Spleen (tissue), 13 donors: Measurements from ENCODE around the gene ZNF383. TPM values are rescaled to one million over a fixed set of nuclear protein-coding genes. Genes with fewer than 3 reads are reported as not detected.
"Not testable (repeated sequence)": the region's sequence is repeated elsewhere in the genome, so short reads cannot be mapped to it uniquely, and the experiment has no call there.

Source experiments
- DNase-seq: peaks from one replicate; pipeline ENCODE4 v3.0.0-alpha.2; 2020
- H3K27ac ChIP-seq, 8 donors: fragments of 200-600 bp; sonication (generic) in 7 of 8; 1 replicate in 4 of 8; 2 replicates in 4 of 8; pipeline versions ENCODE4 v1.5.0 to v1.8.0; 2016 to 2021; ENCODE audit warnings: inconsistent platforms in 4 of 8, mild to moderate bottlenecking in 4 of 8, moderate library complexity in 1 of 8
- H3K27me3 ChIP-seq, 7 donors: fragments of 200-600 bp; sonication (generic) in 6 of 7; replicated peaks in 1 of 7; 1 replicate in 4 of 7; 2 replicates in 3 of 7; pipeline versions ENCODE4 v1.5.0 to v1.8.0; 2016 to 2021; ENCODE audit warnings: inconsistent platforms in 3 of 7, mild to moderate bottlenecking in 1 of 7
- H3K36me3 ChIP-seq, 6 donors: fragments of 200-600 bp; sonication (generic) in 5 of 6; 1 replicate in 4 of 6; 2 replicates in 2 of 6; pipeline versions ENCODE4 v1.5.0 to v1.8.0; 2016 to 2021; ENCODE audit warnings: inconsistent platforms in 2 of 6
- H3K4me1 ChIP-seq, 6 donors: fragments of 200-600 bp; sonication (generic) in 5 of 6; 1 replicate in 3 of 6; 2 replicates in 3 of 6; pipeline versions ENCODE4 v1.5.0 to v1.8.0; 2016 to 2021; ENCODE audit warnings: inconsistent platforms in 3 of 6
- H3K4me3 ChIP-seq, 8 donors: fragments of 200-600 bp; sonication (generic) in 7 of 8; 1 replicate in 4 of 8; 2 replicates in 4 of 8; pipeline versions ENCODE4 v1.5.0 to v1.8.0; 2016 to 2021; ENCODE audit warnings: inconsistent platforms in 4 of 8, mild to moderate bottlenecking in 4 of 8, moderate library complexity in 2 of 8
- H3K9me3 ChIP-seq, 8 donors: fragments of 200-600 bp; sonication (generic) in 7 of 8; 1 replicate in 4 of 8; 2 replicates in 4 of 8; pipeline versions ENCODE4 v1.5.0 to v1.8.0; 2016 to 2021; ENCODE audit warnings: inconsistent platforms in 4 of 8
- POLR2A ChIP-seq, 3 donors: fragments of 450-650 bp; IDR thresholded peaks; one replicate each; pipeline ENCODE4 v1.5.1; 2017; ENCODE audit warnings: antibody characterized with exemption in 3 of 3, mild to moderate bottlenecking in 1 of 3
- POLR2AphosphoS5 ChIP-seq, 3 donors: sonication (generic); formaldehyde crosslinking; IDR thresholded peaks; one replicate each; pipeline ENCODE4 v1.5.1; 2017; ENCODE audit warnings: antibody characterized with exemption in 3 of 3
- WGBS, 5 donors: extraction: QIAGEN DNeasy Blood & Tissue Kit in 3 of 5; methylation state at CpG; one replicate each; pipeline versions ENCODE4 v1.1.5 to v1.1.7; 2013 to 2018; 5-methylcytosine and 5-hydroxymethylcytosine counted together
- intact Hi-C: fragments of 100-400 bp; cut with DNase I; formaldehyde crosslinking; loops from one replicate; pipeline ENCODE4 v1.15.0; 2023; ENCODE audit warnings: low total_unique reads
- long read RNA-seq, 2 donors: transcript quantifications; one replicate each; lab custom pipeline, GENCODE V29; 2026
- polyA plus RNA-seq, 3 donors: library from polyadenylated mRNA; stranded (reverse); fragments of 200-250 nt; gene quantifications; one replicate each; pipeline ENCODE4 v1.2.1, GENCODE V29; 2013
- total RNA-seq, 7 donors: library from RNA; depleted of rRNA in 3 of 7; stranded (reverse); fragments of >200 nt in 3 of 7; fragmentation: NEBNext Ultra II Directional in 4 of 7; extraction: Animal tissue kit (Norgen Biotek cat#: 25700) in 4 of 7; gene quantifications; one replicate each; pipeline versions ENCODE4 v1.1.0 to v1.2.1, GENCODE V29; 2016 to 2021
- TF ChIP-seq, protein P1 (sequence below), 11 experiments: fragments of 200-600 bp in 7 of 11; fragments of 450-650 bp in 4 of 11; sonication (generic) in 4 of 11; IDR thresholded peaks in 8 of 11; conservative IDR thresholded peaks in 3 of 11; 1 replicate in 7 of 11; 2 replicates in 4 of 11; pipeline versions ENCODE4 v1.4.0 to v1.8.0; 2016 to 2021; ENCODE audit warnings: antibody characterized with exemption in 11 of 11, inconsistent platforms in 4 of 11, mild to moderate bottlenecking in 1 of 11
- donor health status: healthy with polysubstance abuse.
- donor health status: DM: no; HTN: no; CAD: no; lungs with moderate emphysema.
- donor health status: DM: no; HTN: no; CAD: no.
- donor health status: Bipolar disorder and iron deficiency.
- donor health status: healthy.
- donor health status: DM: no; HTN: no; CAD: no.
- donor health status: DM: yes; HTN: yes; CAD: no.

Gene ZNF383
- total RNA-seq (10 to 100 TPM in 6 of 7 donors, 1 to 10 TPM in 1; 9.2 to 25.4 (median 15.7) TPM), polyA plus RNA-seq (1 to 10 TPM; 5.7 to 6.7 (median 6.6) TPM)
- long read RNA-seq, donor 1: 0 reads
- long read RNA-seq, donor 2: 0 reads

DNA sequence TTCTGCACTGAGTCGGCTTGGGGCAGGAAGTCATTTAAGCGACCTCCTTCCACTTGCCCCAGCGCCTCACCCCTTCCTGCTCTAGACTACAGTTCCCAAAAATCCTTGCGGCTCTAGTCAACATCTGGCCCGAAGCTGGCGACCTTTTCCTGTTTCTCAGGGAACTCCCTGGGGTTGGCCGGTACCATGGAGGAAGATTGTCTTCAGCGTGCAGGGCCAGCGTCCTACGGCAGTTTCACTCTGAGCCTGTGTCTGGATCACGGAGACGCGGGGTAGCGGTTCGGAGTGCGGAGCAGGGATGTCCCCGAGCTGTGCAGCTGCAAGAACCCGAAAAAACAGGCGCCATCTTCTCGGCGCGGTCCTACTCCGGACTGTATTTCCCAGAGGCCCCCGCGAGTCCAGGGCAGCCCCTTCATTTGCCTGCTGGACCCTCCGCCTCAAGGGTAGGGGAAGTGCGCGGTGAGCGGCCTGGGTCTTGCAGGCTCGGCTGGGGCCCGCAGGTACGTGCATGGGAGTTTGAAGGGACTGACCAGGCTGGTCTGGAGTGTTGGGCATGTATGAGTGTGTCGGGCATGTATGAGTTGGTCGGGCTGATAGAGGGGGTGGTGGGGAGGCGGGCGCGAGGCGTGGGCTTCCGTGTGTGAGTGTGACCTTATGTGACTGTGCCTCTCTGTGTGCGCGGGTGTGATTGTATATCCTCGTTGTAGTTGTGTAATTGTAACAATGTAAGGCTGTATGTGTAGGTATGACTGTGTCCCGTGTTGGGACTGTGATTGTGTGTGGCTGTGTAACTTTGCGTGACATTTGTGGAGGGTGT, at the start of gene ZNF383:
Gene ZNF383 (plus strand): TSS at position 440 of the 817 bp plus-strand sequence. CDS start 12,240 bp downstream, outside the sequence.
- H3K9me3 ChIP-seq: peaks cover 0 to 29% (median 24%) of the 10 kb centered on the region in 8 donors
- H3K27me3 ChIP-seq: no peaks in the 10 kb centered on the region
- 0 to 1% (median 0%) methylated on average over 41 to 44 of the region's 44 CpGs for WGBS, 5 donors
- DNase-seq: peak; percentile 96
- H3K36me3 ChIP-seq: peaks cover 0 to 41% (median 12%) of the 10 kb centered on the region in 6 donors
- H3K27ac ChIP-seq: peak within 1 kb of the TSS; percentile 91 to 97 (median 95)
- peak within 1 kb of the TSS; percentile 63 to 96 (median 86) for H3K4me3 ChIP-seq
- peaks cover 10 to 39% (median 20%) of the 10 kb centered on the region in 6 donors for H3K4me1 ChIP-seq
- intact Hi-C loops: no loop called here
- peak in 2 of 3 donors; percentile 37 to 73 for TF ChIP-seq POLR2A (IDR thresholded peaks at IDR 0.05)
- peak; percentile 87 to 92 (median 90) for TF ChIP-seq POLR2AphosphoS5 (IDR thresholded peaks at IDR 0.05)
- TF ChIP-seq, protein P1, sequence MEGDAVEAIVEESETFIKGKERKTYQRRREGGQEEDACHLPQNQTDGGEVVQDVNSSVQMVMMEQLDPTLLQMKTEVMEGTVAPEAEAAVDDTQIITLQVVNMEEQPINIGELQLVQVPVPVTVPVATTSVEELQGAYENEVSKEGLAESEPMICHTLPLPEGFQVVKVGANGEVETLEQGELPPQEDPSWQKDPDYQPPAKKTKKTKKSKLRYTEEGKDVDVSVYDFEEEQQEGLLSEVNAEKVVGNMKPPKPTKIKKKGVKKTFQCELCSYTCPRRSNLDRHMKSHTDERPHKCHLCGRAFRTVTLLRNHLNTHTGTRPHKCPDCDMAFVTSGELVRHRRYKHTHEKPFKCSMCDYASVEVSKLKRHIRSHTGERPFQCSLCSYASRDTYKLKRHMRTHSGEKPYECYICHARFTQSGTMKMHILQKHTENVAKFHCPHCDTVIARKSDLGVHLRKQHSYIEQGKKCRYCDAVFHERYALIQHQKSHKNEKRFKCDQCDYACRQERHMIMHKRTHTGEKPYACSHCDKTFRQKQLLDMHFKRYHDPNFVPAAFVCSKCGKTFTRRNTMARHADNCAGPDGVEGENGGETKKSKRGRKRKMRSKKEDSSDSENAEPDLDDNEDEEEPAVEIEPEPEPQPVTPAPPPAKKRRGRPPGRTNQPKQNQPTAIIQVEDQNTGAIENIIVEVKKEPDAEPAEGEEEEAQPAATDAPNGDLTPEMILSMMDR (IDR thresholded peaks at IDR 0.05 in 8 of 11, conservative IDR thresholded peaks at IDR 0.05 in 3 of 11): no peak

DNA sequence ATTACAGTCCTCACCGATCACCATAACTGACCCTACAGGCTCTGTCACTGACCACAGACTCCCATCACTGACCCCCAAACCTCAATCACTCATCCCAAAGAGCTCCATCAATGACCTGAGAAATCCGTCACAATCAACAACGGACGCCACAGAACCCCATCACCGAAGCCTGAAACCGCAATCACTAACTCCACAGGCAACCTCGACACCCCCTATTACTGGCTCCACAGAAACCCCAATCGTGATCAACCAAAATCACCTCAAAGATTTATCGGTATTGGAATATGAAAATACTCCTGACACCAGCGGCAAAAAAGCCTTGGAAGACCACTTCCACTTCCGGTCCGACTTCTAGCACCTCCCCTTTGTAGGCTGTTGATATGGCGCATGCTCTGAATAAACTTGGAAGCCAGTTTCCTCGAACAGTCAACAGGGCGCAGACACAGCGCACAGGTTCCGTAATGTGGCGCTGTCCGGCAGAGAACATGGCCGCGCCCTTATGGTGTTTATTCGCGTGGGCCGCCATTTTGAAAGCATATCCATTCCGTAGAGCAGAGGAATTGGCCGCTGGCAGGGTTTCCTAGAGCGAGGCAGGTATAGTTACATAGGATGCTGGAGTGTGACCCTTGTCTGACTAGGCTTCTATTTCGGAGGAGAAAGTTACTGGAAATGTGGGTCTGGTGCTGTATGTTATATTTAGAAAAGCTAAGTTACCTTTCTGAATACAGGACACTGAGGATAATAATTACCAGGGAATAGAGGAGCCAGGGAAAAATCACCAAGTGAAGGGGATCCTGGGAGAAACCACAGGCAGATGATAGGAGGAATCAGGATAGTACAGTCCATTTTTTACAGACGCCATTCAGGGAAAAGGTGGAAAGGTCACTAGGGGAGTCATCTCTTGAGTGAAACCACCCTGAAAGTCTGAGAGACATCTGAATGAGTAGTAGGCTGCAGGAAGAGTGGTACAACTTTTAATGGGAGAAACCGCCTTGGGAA, 45.3 kb upstream of the ZNF383 start, which contains the start of gene ZNF585A:
Gene ZNF585A (minus strand): TSS at position 328 of the 999 bp plus-strand sequence. CDS start 2,785 bp downstream, outside the sequence.
- 5 to 10% (median 6%) methylated on average over 23 to 30 of the region's 30 CpGs for WGBS, 5 donors
- Histone ChIP-seq H3K36me3 (peaks cover 19 to 31% (median 27%) of the 10 kb centered on the region in 6 donors), H3K27me3 (no peaks in the 10 kb centered on the region), H3K4me1 (peaks cover 3 to 18% (median 13%) of the 10 kb centered on the region in 6 donors), H3K27ac (peak within 1 kb of the TSS; percentile 58 to 92 (median 86)), H3K4me3 (peak within 1 kb of the TSS; percentile 52 to 81 (median 62)), H3K9me3 (peaks cover 0 to 84% (median 57%) of the 10 kb centered on the region in 8 donors)
- intact Hi-C loops: no loop called here
- DNase-seq: peak; percentile 96
- TF ChIP-seq POLR2AphosphoS5 (IDR thresholded peaks at IDR 0.05) (peak; percentile 33 to 86 (median 86)), POLR2A (IDR thresholded peaks at IDR 0.05) (no peak)
- TF ChIP-seq, protein P1 (IDR thresholded peaks at IDR 0.05 in 8 of 11, conservative IDR thresholded peaks at IDR 0.05 in 3 of 11): peak in 8 of 11 experiments; percentile 27 to 58 (median 42)

DNA sequence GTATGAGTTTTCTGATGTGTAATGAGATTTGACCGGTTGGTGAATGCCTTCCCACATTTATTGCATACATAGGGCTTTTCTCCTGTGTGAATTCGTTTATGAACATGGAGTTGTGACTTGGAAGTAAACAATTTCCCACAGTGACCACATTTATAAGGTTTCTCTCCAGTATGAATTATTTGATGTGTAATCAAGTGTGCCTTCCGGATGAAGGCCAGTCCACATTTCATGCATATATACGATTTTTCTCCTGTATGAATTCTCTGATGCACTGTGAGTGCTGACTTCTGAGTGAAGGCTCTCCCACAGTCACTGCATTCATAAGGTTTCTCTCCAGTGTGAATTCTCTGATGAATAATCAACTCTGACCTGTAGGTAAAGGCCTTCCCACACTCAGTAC, 31.9 kb upstream of the ZNF383 start:
- Histone ChIP-seq H3K9me3 (peaks cover 35 to 100% (median 99%) of the 10 kb centered on the region in 8 donors), H3K36me3 (peaks cover 32 to 78% (median 58%) of the 10 kb centered on the region in 6 donors), H3K4me3 (peak overlapping the region in 1 of 8 donors; percentile 6)
- DNase-seq, H3K27me3 ChIP-seq, H3K4me1 ChIP-seq, H3K27ac ChIP-seq, intact Hi-C loops: not testable (repeated sequence)
- 94 to 97% (median 96%) methylated on average over 4 of the region's 4 CpGs for WGBS, 5 donors

DNA sequence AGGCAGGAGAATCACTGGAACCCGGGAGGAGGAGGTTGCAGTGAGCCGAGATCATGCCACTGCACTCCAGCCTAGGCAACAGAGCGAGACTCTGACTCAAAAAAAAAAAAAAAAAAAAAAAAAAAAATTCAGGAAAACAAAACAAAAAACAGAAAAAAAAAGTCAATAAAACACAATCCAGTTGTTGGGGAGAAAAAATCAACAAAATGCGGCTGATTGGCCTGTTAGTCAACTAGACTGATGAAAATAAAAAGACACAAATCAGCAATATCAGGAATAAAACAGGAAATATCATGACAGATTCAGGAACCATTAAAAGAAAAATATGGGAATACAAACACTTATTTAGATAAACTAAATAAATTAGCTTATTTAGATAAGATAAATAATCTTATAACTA, 22.8 kb upstream of the ZNF383 start:
- intact Hi-C loops, H3K4me1 ChIP-seq, H3K27me3 ChIP-seq, H3K4me3 ChIP-seq, H3K27ac ChIP-seq, DNase-seq: not testable (repeated sequence)
- Histone ChIP-seq H3K36me3 (peaks cover 9 to 100% (median 89%) of the 10 kb centered on the region in 6 donors), H3K9me3 (peaks cover 9 to 100% (median 100%) of the 10 kb centered on the region in 8 donors)
- WGBS, 5 donors: 94 to 100% (median 98%) methylated on average over 3 to 4 of the region's 4 CpGs

DNA sequence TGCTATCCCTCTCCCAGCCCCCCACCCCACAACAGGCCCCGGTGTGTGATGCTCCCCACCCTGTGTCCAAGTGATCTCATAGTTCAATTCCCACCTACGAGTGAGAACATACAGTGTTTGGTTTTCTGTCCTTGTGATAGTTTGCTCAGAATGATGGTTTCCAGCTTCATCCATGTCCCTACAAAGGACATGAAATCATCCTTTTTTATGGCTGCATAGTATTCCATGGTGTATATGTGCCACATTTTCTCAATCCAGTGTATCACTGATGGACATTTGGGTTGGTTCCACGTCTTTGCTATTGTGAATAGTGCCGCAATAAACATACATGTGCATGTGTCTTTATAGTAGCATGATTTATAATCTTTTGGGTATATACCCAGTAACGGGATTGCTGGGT, 20.9 kb upstream of the ZNF383 start:
- peaks cover 5 to 100% (median 90%) of the 10 kb centered on the region in 6 donors for H3K36me3 ChIP-seq
- H3K9me3 ChIP-seq: peaks cover 8 to 100% (median 99%) of the 10 kb centered on the region in 8 donors
- intact Hi-C loops, H3K27ac ChIP-seq, H3K4me1 ChIP-seq, DNase-seq, H3K4me3 ChIP-seq, H3K27me3 ChIP-seq: not testable (repeated sequence)
- 98 to 100% (median 99%) methylated on average over 5 of the region's 5 CpGs for WGBS, 5 donors
